Smooth muscle cell (in vitro differentiated cells): ENCODE measurements around the gene NHERF1. TPM values are rescaled to one million over a fixed set of nuclear protein-coding genes. Genes with fewer than 3 reads are reported as not detected.

Experiments used
- DNase-seq: peaks from one replicate; lab custom pipeline; 2025; ENCODE audit not compliant: unreplicated experiment; lab: John Stamatoyannopoulos, UW
- H2AFZ ChIP-seq: fragments of 200-600 bp; sonication (generic); 2 replicates; pipeline ENCODE4 v1.6.0; 2016; ENCODE audit warnings: antibody characterized with exemption, low read depth, mild to moderate bottlenecking
- H3F3A ChIP-seq: fragments of 200-600 bp; sonication (generic); 2 replicates; pipeline ENCODE4 v1.6.0; 2017; ENCODE audit warnings: antibody characterized with exemption, low read depth
- H3K27ac ChIP-seq: fragments of 200-600 bp; sonication (generic); 2 replicates; pipeline ENCODE4 v1.5.1; 2016; ENCODE audit warnings: low read depth, mild to moderate bottlenecking
- H3K27me3 ChIP-seq: fragments of 200-600 bp; sonication (generic); 2 replicates; pipeline ENCODE4 v1.6.1; 2016; ENCODE audit warnings: low read depth, mild to moderate bottlenecking
- H3K36me3 ChIP-seq: fragments of 200-600 bp; sonication (generic); 2 replicates; pipeline ENCODE4 v1.5.1; 2016; ENCODE audit warnings: low read depth
- H3K4me1 ChIP-seq: fragments of 200-600 bp; sonication (generic); 2 replicates; pipeline ENCODE4 v1.5.1; 2016; ENCODE audit warnings: low read depth
- H3K4me2 ChIP-seq: fragments of 200-600 bp; sonication (generic); 2 replicates; pipeline ENCODE4 v1.6.0; 2016; ENCODE audit warnings: mild to moderate bottlenecking
- H3K4me3 ChIP-seq: fragments of 200-600 bp; sonication (generic); 2 replicates; pipeline ENCODE4 v1.5.1; 2016; ENCODE audit warnings: mild to moderate bottlenecking
- H3K79me2 ChIP-seq: fragments of 200-600 bp; sonication (generic); 2 replicates; pipeline ENCODE4 v1.6.0; 2016; ENCODE audit warnings: low read depth, mild to moderate bottlenecking
- H3K9ac ChIP-seq: fragments of 200-600 bp; sonication (generic); 2 replicates; pipeline ENCODE4 v1.6.0; 2016; ENCODE audit warnings: low read depth
- H3K9me3 ChIP-seq: fragments of 200-600 bp; sonication (generic); replicated peaks from 2 replicates; pipeline ENCODE4 v1.5.1; 2016; ENCODE audit warnings: low read depth
- H4K20me1 ChIP-seq: fragments of 200-600 bp; sonication (generic); 2 replicates; pipeline ENCODE4 v1.6.0; 2016; ENCODE audit warnings: low read depth
- WGBS: methylation state at CpG from one replicate; pipeline ENCODE4 v1.1.7; 2016; ENCODE audit warnings: low lambda C conversion rate; 5-methylcytosine and 5-hydroxymethylcytosine counted together
- polyA plus RNA-seq: library from polyadenylated mRNA; unstranded; fragments of >200 nt; fragmentation: Nextera tagmentation; extraction: Ambion mirVana; gene quantifications from 2 replicates; pipeline ENCODE4 v1.2.1, GENCODE V29; 2016
- total RNA-seq: library from RNA; depleted of rRNA; stranded (reverse); fragments of >200 nt; gene quantifications from 2 replicates; pipeline ENCODE4 v1.2.3, GENCODE V29; 2014
- TF ChIP-seq, protein P1 (sequence below): fragments of 200-600 bp; sonication (generic); IDR thresholded peaks from 2 replicates; pipeline ENCODE4 v1.5.1; 2017; ENCODE audit warnings: borderline replicate concordance, mild to moderate bottlenecking, antibody characterized with exemption; ENCODE audit not compliant: insufficient read depth, poor library complexity, severe bottlenecking

Gene NHERF1
- total and polyA plus RNA-seq, 2 experiments from 2014 or later: 23.2 to 31.9 TPM

DNA sequence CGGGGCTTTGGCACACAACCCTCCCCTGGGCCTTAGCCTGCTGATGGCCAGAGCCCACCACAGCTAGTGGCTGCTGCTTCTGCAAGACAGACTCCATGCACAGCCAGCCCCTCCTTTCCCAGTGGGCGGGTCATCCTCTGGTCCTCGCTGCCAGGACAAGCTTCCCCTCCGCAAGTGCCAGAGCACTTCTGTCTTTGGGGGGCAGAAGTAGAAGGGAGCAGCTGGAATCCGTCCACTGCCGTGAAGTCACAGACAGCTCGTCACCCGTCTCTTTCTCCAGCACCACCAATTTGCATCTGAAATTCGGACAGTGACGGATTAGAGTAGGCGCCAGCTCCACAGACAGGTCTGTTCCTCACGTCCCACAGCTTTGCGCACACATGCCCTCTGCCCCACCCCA is 59.0 kb downstream of the NHERF1 start:
- no peak overlapping the region for H3K4me2 ChIP-seq
- H3K9me3 ChIP-seq: no peaks in the 10 kb centered on the region
- H3K27ac ChIP-seq: no peak overlapping the region
- H3K79me2 ChIP-seq: no peaks in the 10 kb centered on the region
- no peaks in the 10 kb centered on the region for H3K27me3 ChIP-seq
- no peak overlapping the region for H2AFZ ChIP-seq
- peaks cover 6% of the 10 kb centered on the region for H4K20me1 ChIP-seq
- no peak overlapping the region for H3K4me3 ChIP-seq
- no peak overlapping the region for H3K9ac ChIP-seq
- H3F3A ChIP-seq: no peaks in the 10 kb centered on the region
- TF ChIP-seq, protein P1, sequence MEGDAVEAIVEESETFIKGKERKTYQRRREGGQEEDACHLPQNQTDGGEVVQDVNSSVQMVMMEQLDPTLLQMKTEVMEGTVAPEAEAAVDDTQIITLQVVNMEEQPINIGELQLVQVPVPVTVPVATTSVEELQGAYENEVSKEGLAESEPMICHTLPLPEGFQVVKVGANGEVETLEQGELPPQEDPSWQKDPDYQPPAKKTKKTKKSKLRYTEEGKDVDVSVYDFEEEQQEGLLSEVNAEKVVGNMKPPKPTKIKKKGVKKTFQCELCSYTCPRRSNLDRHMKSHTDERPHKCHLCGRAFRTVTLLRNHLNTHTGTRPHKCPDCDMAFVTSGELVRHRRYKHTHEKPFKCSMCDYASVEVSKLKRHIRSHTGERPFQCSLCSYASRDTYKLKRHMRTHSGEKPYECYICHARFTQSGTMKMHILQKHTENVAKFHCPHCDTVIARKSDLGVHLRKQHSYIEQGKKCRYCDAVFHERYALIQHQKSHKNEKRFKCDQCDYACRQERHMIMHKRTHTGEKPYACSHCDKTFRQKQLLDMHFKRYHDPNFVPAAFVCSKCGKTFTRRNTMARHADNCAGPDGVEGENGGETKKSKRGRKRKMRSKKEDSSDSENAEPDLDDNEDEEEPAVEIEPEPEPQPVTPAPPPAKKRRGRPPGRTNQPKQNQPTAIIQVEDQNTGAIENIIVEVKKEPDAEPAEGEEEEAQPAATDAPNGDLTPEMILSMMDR: no peak
- WGBS: 96% methylated on average over 13 of the region's 13 CpGs
- H3K36me3 ChIP-seq: no peaks in the 10 kb centered on the region
- DNase-seq: no peak
- H3K4me1 ChIP-seq: no peaks in the 10 kb centered on the region

DNA sequence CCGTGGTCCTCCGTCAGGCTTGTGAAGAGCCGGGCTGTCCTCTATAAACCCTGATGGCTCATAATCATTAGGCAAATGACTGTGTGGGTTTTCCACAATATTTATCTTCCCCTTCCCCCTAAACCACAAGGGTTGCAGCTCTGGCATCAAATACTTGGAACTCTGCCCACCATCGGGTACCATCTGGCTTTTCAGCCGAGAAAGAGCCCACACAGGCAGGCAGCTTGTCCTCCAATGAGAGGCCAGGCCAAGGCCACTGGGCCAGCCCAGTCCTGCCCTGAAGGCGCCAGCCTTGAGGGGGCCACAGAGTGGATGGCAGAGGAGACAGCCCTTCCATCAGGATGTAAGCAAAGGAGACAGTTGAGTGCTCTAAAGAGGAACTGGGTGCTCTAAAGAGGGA is 59.5 kb downstream of the NHERF1 start:
- H2AFZ ChIP-seq: no peak overlapping the region
- H3K9me3 ChIP-seq: no peaks in the 10 kb centered on the region
- no peaks in the 10 kb centered on the region for H3K4me1 ChIP-seq
- no peaks in the 10 kb centered on the region for H3K27me3 ChIP-seq
- 91% methylated on average over 6 of the region's 6 CpGs for WGBS
- no peaks in the 10 kb centered on the region for H3K36me3 ChIP-seq
- DNase-seq: no peak
- TF ChIP-seq, protein P1: no peak
- H3K9ac ChIP-seq: no peak overlapping the region
- no peaks in the 10 kb centered on the region for H3K79me2 ChIP-seq
- H3K27ac ChIP-seq: no peak overlapping the region
- H3K4me3 ChIP-seq: no peak overlapping the region
- no peak overlapping the region for H3K4me2 ChIP-seq
- peaks cover 7% of the 10 kb centered on the region for H4K20me1 ChIP-seq
- H3F3A ChIP-seq: no peaks in the 10 kb centered on the region

DNA sequence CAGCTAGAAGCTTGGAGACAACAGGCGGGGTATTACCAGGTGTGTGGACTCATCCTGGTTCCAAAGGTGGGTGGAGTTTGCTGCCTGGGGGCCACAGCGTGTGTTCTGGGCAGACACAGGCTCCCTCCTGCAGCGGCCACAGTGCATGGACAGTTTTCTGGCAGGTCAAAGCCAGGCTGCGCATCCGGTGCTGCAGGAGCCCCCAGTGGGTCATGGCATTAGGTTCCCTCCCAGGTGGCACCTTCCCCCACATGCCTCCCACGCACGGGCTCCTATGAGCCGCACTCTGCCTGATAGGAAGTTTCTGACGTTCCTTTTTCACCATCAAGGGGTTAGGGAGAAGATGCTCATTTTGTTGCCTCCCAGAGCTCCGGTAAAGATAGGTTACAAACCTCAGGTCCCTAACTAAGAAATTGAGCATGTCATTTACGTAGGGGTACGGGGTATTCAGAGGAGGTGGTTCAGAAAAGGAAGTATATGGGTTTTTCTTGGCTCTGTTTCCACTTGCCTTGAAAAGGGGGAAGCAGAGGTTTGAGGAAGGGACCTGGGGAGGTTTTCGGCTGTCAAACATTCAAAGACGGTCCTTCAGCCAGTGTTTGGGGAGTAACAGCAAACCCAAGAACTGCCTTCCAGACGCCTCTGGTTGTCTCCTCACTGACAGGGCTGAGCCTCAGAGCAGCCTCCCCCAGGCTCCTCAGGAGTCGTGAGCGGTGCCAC is 60.4 kb downstream of the NHERF1 start:
- no peak for DNase-seq
- TF ChIP-seq, protein P1: no peak
- H3K4me3 ChIP-seq: no peak overlapping the region
- no peak overlapping the region for H2AFZ ChIP-seq
- H3K4me2 ChIP-seq: no peak overlapping the region
- H3K9me3 ChIP-seq: no peaks in the 10 kb centered on the region
- no peaks in the 10 kb centered on the region for H3K4me1 ChIP-seq
- no peaks in the 10 kb centered on the region for H3K36me3 ChIP-seq
- no peak overlapping the region for H3K9ac ChIP-seq
- H4K20me1 ChIP-seq: peaks cover 10% of the 10 kb centered on the region
- 93% methylated on average over 17 of the region's 17 CpGs for WGBS
- no peaks in the 10 kb centered on the region for H3K27me3 ChIP-seq
- H3F3A ChIP-seq: no peaks in the 10 kb centered on the region
- no peak overlapping the region for H3K27ac ChIP-seq
- H3K79me2 ChIP-seq: no peaks in the 10 kb centered on the region

DNA sequence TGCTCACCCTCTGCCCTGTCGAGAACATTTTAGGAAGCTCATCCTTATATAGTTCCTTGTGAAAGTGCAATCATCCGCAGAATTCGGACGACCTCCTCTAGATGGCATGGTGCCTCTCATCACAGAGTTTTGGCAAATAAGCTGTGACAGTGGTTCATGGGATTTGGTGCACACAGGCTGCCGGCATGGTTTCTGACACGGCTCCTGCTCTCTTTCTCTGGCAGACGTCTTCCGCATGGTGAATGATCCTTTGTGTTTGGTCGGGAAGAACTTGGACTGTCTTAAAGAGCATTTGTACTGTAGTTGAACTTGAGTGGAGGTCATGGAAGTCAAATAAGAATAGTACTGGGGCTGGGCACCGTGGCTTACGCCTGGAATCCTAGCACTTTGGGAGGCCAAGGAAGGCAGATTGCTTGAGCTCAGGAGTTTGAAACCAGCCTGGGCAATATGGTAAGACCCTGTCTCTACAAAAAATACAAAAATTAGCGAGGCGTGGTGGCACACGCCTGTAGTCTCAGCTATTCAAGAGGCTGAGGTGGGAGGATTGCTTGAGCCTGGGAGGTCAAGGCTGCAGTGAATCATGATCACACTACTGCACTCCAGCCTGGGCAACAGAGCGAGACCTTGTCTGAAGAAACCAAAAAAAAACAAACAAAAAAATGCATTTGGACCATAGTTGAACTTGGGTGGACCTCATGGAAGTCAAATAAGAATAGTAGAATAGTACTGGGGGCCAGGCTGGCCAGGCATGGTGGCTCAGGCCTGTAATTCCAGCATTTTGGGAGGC is 62.5 kb downstream of the NHERF1 start:
- 97% methylated on average over 15 of the region's 15 CpGs for WGBS
- no peak overlapping the region for H3K4me2 ChIP-seq
- H4K20me1 ChIP-seq: peaks cover 13% of the 10 kb centered on the region

More for the DNA sequence above, 62.5 kb downstream of the NHERF1 start:
- Histone ChIP-seq H3K4me1 (no peaks in the 10 kb centered on the region), H3K27me3 (no peaks in the 10 kb centered on the region), H3K9ac (no peak overlapping the region), H3K9me3 (no peaks in the 10 kb centered on the region), H2AFZ (no peak overlapping the region), H3K36me3 (no peaks in the 10 kb centered on the region), H3K27ac (no peak overlapping the region), H3K79me2 (no peaks in the 10 kb centered on the region), H3K4me3 (no peak overlapping the region), H3F3A (no peaks in the 10 kb centered on the region)
- TF ChIP-seq, protein P1: no peak
- DNase-seq: no peak
